Sigmoid colon (tissue), 4 donors: Measurements from ENCODE around the gene SNTB2.

Source experiments
- CTCF ChIP-seq, 4 experiments: fragments of 450-650 bp in 3 of 4; fragments of 200-600 bp in 1 of 4; IDR thresholded peaks; one replicate each; pipeline ENCODE4 v1.5.1; 2016 to 2019; ENCODE audit warnings: antibody characterized with exemption in 4 of 4, mild to moderate bottlenecking in 3 of 4, moderate library complexity in 2 of 4
- EP300 ChIP-seq, 4 donors: sonication (generic); formaldehyde crosslinking; IDR thresholded peaks; one replicate each; pipeline ENCODE4 v1.6.1; 2017; ENCODE audit warnings: antibody characterized with exemption in 4 of 4
- POLR2A ChIP-seq, 2 donors: fragments of 450-650 bp; IDR thresholded peaks; one replicate each; pipeline ENCODE4 v1.6.1; 2016; ENCODE audit warnings: antibody characterized with exemption in 2 of 2, mild to moderate bottlenecking in 2 of 2, moderate library complexity in 2 of 2
- POLR2AphosphoS5 ChIP-seq, 4 donors: sonication (generic); formaldehyde crosslinking; IDR thresholded peaks; one replicate each; pipeline ENCODE4 v1.6.1; 2017; ENCODE audit warnings: antibody characterized with exemption in 4 of 4

- TF ChIP-seq CTCF (IDR thresholded peaks at IDR 0.05) = no peak
- TF ChIP-seq EP300 (IDR thresholded peaks at IDR 0.05) = no peak
- no peak for TF ChIP-seq POLR2A (IDR thresholded peaks at IDR 0.05)
- no peak for TF ChIP-seq POLR2AphosphoS5 (IDR thresholded peaks at IDR 0.05)
These were observed 3.2 kb downstream of the SNTB2 start for GRCh38 chr16:69190046-69190588.
